ENCODE results near the gene HPSE. TPM values are rescaled to one million over a fixed set of nuclear protein-coding genes. Genes with fewer than 3 reads are reported as not detected.
A peak's percentile ranks its signal among the peaks of the same experiment; 100 is the strongest.

Gene HPSE
- total and polyA plus RNA-seq, 2 donors (not counting 1 experiment from before 2014, with no cell fraction given): 0.17 to 0.26 TPM

DNA sequence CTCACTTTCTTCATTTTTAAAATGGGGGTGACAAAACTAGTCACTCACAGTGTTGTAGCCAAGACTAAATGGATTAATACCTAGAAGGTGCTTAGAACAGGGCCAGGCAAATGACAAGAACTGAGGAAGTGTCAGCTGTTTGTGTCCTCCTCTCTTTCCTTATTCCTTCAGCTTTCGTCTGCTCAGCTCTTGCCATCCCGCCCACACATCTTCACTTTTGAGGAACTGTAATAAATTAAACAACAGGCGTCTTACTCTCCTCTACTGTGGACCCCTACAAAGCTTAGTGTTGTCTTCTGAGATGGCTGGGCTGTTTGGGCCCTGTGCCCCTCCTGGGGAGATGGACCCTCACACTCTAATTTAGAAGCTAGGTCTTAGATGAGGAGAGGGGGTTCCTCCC, 2.7 kb downstream of the HPSE start:
- no peaks in the 10 kb centered on the region for H4K20me1 ChIP-seq (ENCODE audit: control insufficient read depth, extremely low read depth, insufficient read depth, low read length)

GRCh38 chr4:83329521-83330110, 5.0 kb downstream of the HPSE start:
- no peak overlapping the region for H3K4me2 ChIP-seq (ENCODE audit: extremely low read depth, insufficient read depth, low read length)
- no peaks in the 10 kb centered on the region for H3K9me3 ChIP-seq (ENCODE audit: control insufficient read depth, insufficient read depth, low read depth, low read length)
- no peak overlapping the region for H2AFZ ChIP-seq (ENCODE audit: low read length)
- DNase-seq (ENCODE audit: low read depth in 2 of 2): peak in 1 of 2 donors; percentile 18
- no peaks in the 10 kb centered on the region for H3K4me1 ChIP-seq (ENCODE audit: control insufficient read depth, extremely low read depth, insufficient read depth, low read length)
- no peaks in the 10 kb centered on the region for H3K36me3 ChIP-seq (ENCODE audit: control insufficient read depth, insufficient read depth, low read length)
- H4K20me1 ChIP-seq (ENCODE audit: control insufficient read depth, extremely low read depth, insufficient read depth, low read length): no peaks in the 10 kb centered on the region
- no peaks in the 10 kb centered on the region for H3K79me2 ChIP-seq (ENCODE audit: control insufficient read depth, insufficient read depth, low read length)
- no peak overlapping the region for H3K9ac ChIP-seq (ENCODE audit: insufficient read depth, low read length)
- no peak overlapping the region for H3K4me3 ChIP-seq (replicated peaks in 1 of 4; ENCODE audit: control extremely low read depth in 1 of 4, insufficient read depth in 1 of 4, low read depth in 3 of 4, low read length in 4 of 4)
- no peak overlapping the region for H3K27ac ChIP-seq (ENCODE audit: insufficient read depth, low read length)
- TF ChIP-seq CTCF (conservative IDR thresholded peaks at IDR 0.05 in 1 of 2, IDR thresholded peaks at IDR 0.05 in 1 of 2; ENCODE audit: low read depth in 1 of 2, low read length in 2 of 2): no peak
- TF ChIP-seq EZH2 (IDR thresholded peaks at IDR 0.05; ENCODE audit: low read length, missing control alignments): no peak
- peaks cover 10% of the 10 kb centered on the region for H3K27me3 ChIP-seq (ENCODE audit: control insufficient read depth, insufficient read depth, low read length)

More for the DNA sequence above, 2.7 kb downstream of the HPSE start:
- no peak for DNase-seq (ENCODE audit: low read depth in 2 of 2)
- Histone ChIP-seq H3K4me1 (ENCODE audit: control insufficient read depth, extremely low read depth, insufficient read depth, low read length) (no peaks in the 10 kb centered on the region), H3K4me3 (replicated peaks in 1 of 4; ENCODE audit: control extremely low read depth in 1 of 4, insufficient read depth in 1 of 4, low read depth in 3 of 4, low read length in 4 of 4) (no peak overlapping the region), H3K27me3 (ENCODE audit: control insufficient read depth, insufficient read depth, low read length) (peaks cover 14% of the 10 kb centered on the region), H3K36me3 (ENCODE audit: control insufficient read depth, insufficient read depth, low read length) (no peaks in the 10 kb centered on the region), H2AFZ (ENCODE audit: low read length) (no peak overlapping the region), H3K4me2 (ENCODE audit: extremely low read depth, insufficient read depth, low read length) (no peak overlapping the region), H3K27ac (ENCODE audit: insufficient read depth, low read length) (no peak overlapping the region), H3K9me3 (ENCODE audit: control insufficient read depth, insufficient read depth, low read depth, low read length) (no peaks in the 10 kb centered on the region), H3K9ac (ENCODE audit: insufficient read depth, low read length) (no peak overlapping the region), H3K79me2 (ENCODE audit: control insufficient read depth, insufficient read depth, low read length) (no peaks in the 10 kb centered on the region)
- no peak for TF ChIP-seq EZH2 (IDR thresholded peaks at IDR 0.05; ENCODE audit: low read length, missing control alignments)
- no peak for TF ChIP-seq CTCF (conservative IDR thresholded peaks at IDR 0.05 in 1 of 2, IDR thresholded peaks at IDR 0.05 in 1 of 2; ENCODE audit: low read depth in 1 of 2, low read length in 2 of 2)

DNA sequence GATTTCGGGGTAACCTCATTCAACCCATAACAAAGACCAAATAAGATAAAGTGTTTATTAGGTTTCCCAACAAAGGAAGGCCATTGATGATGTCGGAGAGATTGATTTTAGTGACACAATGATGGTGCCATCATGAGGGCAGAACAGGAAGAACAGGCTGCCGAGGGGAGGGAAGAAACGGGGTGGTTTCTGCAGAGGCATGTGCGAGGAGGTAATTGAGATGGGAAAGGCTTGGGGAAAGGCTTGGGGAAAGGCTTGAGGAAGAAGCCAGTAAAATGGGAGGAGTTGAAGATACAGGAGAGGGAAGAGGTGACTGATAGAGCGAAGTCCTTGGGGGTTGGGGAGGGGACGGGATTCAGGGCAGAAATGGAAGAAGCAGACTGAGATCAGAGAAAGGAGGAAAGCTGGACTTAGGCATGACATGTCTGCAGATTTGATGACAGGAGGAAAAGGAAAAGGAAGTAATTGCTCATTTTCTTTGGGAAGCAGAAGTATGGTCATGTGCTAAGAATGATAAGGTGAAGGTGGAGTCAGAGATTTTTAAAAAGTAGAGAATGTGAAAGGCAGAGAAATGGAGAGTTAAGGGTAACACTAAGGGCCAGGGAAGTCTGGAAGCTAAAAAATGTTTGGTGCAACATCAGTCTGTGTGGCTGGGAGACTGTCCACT, 6.0 kb downstream of the HPSE start:
- TF ChIP-seq CTCF (conservative IDR thresholded peaks at IDR 0.05 in 1 of 2, IDR thresholded peaks at IDR 0.05 in 1 of 2; ENCODE audit: low read depth in 1 of 2, low read length in 2 of 2) (no peak), EZH2 (IDR thresholded peaks at IDR 0.05; ENCODE audit: low read length, missing control alignments) (no peak)
- Histone ChIP-seq H3K27ac (ENCODE audit: insufficient read depth, low read length) (no peak overlapping the region), H3K4me3 (replicated peaks in 1 of 4; ENCODE audit: control extremely low read depth in 1 of 4, insufficient read depth in 1 of 4, low read depth in 3 of 4, low read length in 4 of 4) (no peak overlapping the region), H4K20me1 (ENCODE audit: control insufficient read depth, extremely low read depth, insufficient read depth, low read length) (no peaks in the 10 kb centered on the region), H3K4me2 (ENCODE audit: extremely low read depth, insufficient read depth, low read length) (no peak overlapping the region), H3K9me3 (ENCODE audit: control insufficient read depth, insufficient read depth, low read depth, low read length) (no peaks in the 10 kb centered on the region), H3K79me2 (ENCODE audit: control insufficient read depth, insufficient read depth, low read length) (no peaks in the 10 kb centered on the region), H3K27me3 (ENCODE audit: control insufficient read depth, insufficient read depth, low read length) (peaks cover 5% of the 10 kb centered on the region), H3K36me3 (ENCODE audit: control insufficient read depth, insufficient read depth, low read length) (no peaks in the 10 kb centered on the region), H3K9ac (ENCODE audit: insufficient read depth, low read length) (no peak overlapping the region), H3K4me1 (ENCODE audit: control insufficient read depth, extremely low read depth, insufficient read depth, low read length) (no peaks in the 10 kb centered on the region), H2AFZ (ENCODE audit: low read length) (no peak overlapping the region)
- no peak for DNase-seq (ENCODE audit: low read depth in 2 of 2)

Data from fibroblast of lung (primary cell).